ENCODE results near the gene GALNT14.
A peak's percentile ranks its signal among the peaks of the same experiment; 100 is the strongest.

Gene GALNT14

GRCh38 chr2:31053929-31054782 lies 84.1 kb downstream of the GALNT14 start:
- DNase-seq: no peak

DNA sequence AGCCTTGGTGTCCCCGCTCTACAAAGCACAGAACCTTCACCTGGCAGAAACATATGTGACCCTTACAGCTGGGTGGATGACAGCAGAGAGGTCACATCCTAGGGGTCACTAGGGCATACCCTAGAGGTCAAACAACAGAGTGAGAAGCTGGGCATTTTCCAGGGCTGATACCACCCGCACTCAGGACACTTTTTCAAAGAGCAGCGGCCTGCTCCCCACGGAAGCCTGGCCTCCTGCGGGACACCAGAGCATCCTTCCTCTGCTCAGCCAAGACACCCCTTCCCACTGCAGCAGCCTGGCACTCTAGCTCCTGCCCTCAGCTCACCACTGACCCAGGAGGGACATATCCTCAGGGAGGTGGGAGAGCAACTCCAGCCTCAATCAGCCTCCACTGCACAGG lies 86.0 kb downstream of the GALNT14 start:
- DNase-seq: no peak

DNA sequence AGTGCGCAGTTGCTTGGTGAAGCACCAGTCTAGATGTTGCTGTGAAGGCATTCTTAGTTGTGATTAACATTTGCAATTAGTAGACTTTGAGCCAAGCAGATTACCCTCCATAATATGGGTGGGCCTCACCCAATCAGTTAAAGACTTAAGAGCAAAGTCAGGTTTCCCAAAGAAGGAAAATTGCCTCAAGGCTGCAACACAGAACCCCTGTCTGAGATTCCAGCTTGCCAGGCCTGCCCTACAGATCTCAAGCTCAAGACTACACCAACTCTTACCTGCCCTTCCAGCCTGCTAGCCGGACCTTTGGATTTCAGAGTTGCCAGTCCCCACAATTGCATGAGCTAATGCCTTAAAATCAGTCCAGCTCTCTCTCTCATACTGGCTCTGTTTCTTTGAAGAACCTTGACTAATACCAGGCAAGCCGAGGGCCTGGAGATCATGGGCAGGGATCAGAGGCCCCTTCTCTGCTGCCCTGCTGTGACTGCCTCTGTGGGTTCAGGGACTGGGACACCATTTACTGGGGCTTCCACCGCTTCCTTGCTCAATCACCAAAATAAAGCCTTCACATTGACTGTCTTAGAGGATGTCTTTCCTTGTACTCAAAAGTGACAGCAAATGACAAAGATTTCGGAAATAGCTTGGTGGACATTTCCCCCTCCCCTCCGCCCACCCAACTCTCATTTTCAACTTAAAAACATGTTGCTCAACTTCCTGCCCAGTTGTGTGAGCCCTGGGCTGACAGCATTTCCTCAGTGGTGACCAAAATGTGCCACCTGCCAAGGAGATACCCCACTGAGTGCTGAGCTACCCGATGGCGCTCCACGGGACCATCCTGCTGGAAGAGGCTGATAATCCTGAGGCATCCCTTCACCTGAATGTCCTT lies 86.7 kb downstream of the GALNT14 start:
- no peak for DNase-seq

DNA sequence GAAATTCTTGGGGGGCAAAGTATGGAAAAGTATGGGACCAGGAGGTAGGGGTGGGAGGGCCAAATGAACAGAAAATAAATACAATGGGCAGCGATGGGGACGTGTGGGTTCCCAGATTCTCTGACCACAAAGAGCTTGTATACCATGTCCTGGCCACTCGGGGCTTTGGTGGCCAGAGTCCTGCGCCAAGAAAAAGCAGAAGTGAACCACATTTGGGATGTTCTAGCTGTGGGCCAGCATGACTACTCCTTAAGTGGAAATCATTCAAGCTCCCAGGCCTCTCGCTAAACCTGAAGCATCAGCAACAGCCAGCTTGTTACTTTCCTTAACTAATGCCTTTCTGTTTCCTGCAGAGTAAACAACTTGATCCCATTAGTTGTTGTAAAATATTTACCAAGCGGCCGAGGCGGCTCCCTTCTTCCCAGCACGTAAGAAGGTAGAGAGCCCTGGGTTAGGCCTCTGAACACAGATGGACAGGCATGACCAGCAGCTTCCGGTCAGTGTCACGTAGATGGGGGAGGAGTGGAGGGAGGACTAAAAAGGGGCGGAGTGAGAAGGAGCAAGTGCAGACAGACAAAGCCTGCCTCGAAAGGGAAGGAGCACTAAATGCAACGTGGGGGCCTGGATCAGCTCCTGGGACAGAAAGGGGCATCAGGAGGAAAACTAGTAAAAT lies 88.2 kb downstream of the GALNT14 start:
- no peak for DNase-seq

DNA sequence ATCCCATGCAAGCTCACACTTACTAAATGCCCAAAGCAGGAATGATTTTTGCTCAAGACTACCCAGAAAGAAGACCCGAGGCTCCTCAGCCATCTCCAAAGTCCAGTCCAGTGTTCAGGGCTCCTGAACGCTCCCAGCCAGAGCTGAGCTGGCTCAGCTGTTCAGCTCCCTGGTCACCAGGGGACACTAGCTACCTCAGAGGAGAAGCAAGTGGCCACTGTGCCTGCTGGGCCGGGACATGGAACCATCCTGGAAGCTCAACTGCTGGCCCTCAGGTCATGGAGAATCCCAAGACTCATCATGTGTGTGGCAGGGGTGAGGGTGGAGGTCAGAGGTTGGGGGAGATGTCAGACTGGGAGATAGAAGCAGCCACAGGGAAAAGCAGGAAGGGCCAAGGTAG lies 89.0 kb downstream of the GALNT14 start:
- DNase-seq: no peak

DNA sequence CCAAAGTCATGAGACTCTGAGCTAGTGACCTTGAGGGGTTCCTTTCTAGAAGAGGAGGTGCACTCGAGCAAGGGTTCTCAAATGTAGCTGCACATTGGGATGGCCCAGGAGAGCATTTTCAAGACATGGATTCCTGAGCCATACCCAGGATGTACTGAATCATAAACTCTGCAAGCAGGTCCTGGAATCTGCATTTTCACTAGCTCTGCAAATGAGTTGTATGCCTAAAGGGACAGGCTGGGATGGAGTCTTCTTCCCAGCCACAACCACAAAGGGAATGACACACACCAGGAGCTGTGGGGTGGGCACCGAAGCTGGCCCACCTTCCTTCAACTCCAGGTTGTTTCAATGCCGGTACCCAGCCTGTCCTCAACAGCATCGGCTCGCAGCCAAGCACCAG lies 90.6 kb downstream of the GALNT14 start:
- DNase-seq: no peak

DNA sequence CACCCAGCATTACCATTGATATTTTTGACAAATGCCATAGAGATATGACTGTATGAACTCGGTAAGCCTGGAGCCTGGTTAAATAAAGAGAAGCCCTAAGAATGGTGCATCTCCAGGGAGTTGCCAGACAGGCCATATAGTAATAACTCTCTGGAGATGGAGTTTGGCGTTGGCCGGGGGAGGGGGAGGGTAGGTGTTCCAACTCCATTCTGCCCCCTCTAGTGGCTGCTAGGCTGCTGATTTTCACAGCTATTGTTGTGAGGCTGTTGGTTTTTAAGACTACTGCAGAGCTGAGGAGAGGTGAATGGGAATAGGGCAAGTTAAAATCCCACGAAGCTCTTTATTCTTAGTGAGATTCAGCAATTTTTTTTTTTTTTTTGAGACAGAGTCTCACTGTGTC lies 99.9 kb downstream of the GALNT14 start:
- DNase-seq: no peak

DNA sequence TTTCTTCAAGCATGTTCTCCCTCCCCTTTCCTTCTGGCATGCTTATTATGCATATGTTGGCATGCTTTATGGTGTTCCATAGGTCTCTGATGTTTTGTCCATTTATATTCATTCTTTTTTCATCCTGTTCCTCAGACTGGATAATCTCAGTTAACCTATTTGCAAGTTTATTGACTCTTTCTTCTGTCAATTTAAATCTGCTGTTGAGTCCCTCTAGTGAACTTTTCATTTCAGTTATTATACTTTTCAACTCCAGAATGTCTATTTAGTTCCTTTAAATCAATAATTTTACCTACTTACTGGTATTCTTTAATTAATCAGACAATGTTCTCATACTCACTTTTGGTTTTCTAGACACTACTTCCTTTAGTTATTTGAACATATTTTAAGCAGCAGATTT lies 101.2 kb downstream of the GALNT14 start:
- no peak for DNase-seq

GRCh38 chr2:31033032-31033431 lies 105.2 kb downstream of the GALNT14 start:
- DNase-seq: no peak

GRCh38 chr2:31032475-31032874 lies 105.8 kb downstream of the GALNT14 start:
- DNase-seq: no peak

GRCh38 chr2:31031132-31031706 lies 107.0 kb downstream of the GALNT14 start:
- DNase-seq: no peak

DNA sequence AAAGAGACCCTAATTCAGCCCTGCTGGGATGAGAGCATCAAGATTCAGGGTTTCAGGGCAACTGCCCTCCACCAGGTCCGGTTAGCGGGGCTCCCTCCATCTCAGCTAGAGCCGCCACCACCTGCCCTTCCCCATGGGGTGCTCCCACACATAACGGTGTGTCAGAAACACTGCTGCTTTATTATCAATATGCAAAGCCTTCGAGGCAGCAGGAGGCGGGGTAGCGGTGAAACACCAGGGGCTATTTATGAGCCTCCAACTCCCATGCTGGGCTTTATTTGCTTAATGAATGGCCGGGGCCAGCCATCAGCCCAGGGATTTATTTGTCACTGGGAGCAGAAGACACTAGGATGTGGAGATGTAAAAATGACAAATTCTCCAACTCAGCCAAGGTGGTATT lies 109.8 kb downstream of the GALNT14 start:
- peak; percentile 76 for DNase-seq

- DNase-seq: no peak
These were observed 110.7 kb downstream of the GALNT14 start for GRCh38 chr2:31027549-31027948.

DNA sequence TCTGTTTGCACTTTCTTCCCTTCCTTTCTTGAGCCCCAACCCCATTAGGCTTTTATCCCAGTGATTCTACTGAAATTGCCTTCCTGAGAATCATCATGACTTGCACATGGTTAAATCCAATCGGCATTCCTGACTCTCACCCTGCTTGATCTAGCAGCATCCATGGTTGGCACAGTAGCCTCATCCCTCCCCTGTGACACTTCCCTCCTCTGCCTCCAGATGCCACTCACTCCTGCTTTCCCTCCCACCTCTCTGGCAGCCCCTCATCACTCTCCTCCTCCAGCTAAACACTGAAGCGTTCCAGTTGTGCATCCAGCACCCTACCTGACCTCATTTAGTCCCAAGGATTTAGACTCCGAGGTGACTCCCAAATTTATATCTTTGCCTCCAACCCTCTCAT lies 114.7 kb downstream of the GALNT14 start:
- DNase-seq: no peak

GRCh38 chr2:31020713-31021112 lies 117.5 kb downstream of the GALNT14 start:
- DNase-seq: no peak

DNA sequence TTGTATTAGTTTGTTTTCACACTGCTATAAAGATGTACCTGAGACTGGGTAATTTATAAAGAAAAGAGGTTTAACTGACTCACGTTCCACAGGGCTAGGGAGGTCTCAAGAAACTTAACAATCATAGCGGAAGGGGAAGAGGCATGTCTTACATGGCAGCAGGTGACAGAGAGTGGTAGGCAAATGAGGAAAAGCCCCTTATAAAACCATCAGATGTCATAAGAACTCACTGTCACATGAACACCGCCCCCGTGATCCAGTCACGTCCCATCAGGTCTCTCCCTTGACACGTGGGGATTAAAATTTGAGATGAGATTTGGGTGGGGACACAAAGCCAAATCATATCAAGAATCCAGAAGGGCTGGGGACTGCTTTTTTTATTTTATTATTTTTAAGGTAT lies 120.0 kb downstream of the GALNT14 start:
- DNase-seq: no peak

DNA sequence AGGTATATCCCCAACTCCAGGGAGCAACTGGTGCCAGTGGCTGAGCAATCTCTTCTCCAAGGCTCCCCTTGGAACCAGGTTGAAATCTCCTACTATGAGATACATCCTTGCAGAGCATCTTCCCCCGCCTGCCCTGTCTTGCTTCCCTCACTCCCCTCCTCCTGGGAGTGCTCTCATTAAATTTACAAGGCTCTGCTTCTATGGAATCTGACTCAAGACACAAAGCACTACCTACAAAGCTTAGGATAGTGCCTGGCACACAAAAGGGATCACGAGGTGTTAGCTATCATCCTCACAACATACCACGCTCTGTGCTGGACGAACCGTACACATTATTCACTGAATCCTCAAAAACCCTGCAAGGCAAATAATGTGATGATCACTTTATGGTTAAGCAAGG lies 121.6 kb downstream of the GALNT14 start:
- DNase-seq: no peak

DNA sequence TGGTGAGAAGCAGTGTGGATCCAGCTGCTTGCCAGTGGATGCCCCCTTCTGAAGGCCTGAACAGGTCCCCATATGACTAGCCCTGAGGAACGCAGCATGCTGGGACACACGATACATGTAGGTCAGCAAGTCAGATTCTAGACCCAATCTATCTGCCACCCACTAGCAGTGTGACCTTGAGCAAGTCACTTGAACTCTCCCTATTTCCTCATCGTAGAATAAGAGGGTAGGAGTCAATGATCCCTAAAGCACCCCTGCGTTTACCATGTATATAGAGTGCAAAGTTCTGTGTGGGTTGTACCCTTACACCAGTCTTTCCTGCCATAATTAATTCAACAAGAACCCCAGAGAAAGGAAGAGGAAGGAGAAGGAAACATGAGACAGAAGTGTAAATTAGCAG lies 123.7 kb downstream of the GALNT14 start:
- DNase-seq: no peak

- DNase-seq: no peak
These were observed 124.9 kb downstream of the GALNT14 start for GRCh38 chr2:31013301-31013700.

GRCh38 chr2:31012406-31012805 lies 125.8 kb downstream of the GALNT14 start:
- no peak for DNase-seq

- peak; percentile 94 for DNase-seq
These were observed 126.7 kb downstream of the GALNT14 start for GRCh38 chr2:31011587-31011986.

- peak; percentile 94 for DNase-seq
These were observed 129.6 kb downstream of the GALNT14 start for GRCh38 chr2:31008561-31009114.

GRCh38 chr2:31004257-31004656 lies 134.0 kb downstream of the GALNT14 start:
- no peak for DNase-seq
